D721Med (cell line): ENCODE data around the gene DNAJC2.

ENCODE experiments used
- DNase-seq: peaks from one replicate; pipeline ENCODE4 v3.0.0; 2011; ENCODE audit warnings: low spot score; ENCODE audit not compliant: insufficient read length
- FAIRE-seq: peaks from 2 replicates; lab custom pipeline; 2011; peaks lifted over from hg19 to GRCh38; lab: Jason Lieb, UNC
- TF ChIP-seq, protein P1 (sequence below): IDR thresholded peaks from 2 replicates; pipeline ENCODE4 v1.5.1; 2012; ENCODE audit warnings: mild to moderate bottlenecking, control low read depth; ENCODE audit not compliant: insufficient read depth; ENCODE audit errors: missing control alignments

The DNAJC2 gene

DNA sequence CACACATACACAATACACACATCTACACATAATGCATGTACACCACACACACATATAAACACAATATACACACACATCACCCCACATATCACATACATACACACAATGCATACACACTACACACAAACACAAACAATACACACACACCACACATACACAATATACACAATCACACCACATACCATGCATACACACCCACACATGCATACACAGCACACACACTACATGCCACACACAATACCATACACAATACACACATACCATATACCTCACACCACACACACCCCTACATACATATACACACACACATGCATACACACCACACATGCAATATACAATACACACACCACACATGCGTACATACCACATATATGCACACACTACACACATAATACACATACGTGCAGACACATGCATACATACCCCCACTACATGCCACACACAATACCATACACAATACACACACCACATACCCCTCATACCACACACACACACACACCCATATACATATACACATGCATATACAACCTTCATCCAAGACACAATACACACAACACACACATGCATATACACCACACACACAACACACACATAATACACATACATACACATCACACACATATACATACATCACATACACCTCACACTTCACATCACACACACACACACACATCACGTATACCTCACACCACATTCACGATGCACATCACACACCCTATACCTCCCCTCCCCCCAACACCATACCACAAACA is 36.9 kb upstream of the DNAJC2 start:
- no peak for DNase-seq
- TF ChIP-seq, protein P1, sequence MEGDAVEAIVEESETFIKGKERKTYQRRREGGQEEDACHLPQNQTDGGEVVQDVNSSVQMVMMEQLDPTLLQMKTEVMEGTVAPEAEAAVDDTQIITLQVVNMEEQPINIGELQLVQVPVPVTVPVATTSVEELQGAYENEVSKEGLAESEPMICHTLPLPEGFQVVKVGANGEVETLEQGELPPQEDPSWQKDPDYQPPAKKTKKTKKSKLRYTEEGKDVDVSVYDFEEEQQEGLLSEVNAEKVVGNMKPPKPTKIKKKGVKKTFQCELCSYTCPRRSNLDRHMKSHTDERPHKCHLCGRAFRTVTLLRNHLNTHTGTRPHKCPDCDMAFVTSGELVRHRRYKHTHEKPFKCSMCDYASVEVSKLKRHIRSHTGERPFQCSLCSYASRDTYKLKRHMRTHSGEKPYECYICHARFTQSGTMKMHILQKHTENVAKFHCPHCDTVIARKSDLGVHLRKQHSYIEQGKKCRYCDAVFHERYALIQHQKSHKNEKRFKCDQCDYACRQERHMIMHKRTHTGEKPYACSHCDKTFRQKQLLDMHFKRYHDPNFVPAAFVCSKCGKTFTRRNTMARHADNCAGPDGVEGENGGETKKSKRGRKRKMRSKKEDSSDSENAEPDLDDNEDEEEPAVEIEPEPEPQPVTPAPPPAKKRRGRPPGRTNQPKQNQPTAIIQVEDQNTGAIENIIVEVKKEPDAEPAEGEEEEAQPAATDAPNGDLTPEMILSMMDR: no peak
- peak; percentile 25 for FAIRE-seq

DNA sequence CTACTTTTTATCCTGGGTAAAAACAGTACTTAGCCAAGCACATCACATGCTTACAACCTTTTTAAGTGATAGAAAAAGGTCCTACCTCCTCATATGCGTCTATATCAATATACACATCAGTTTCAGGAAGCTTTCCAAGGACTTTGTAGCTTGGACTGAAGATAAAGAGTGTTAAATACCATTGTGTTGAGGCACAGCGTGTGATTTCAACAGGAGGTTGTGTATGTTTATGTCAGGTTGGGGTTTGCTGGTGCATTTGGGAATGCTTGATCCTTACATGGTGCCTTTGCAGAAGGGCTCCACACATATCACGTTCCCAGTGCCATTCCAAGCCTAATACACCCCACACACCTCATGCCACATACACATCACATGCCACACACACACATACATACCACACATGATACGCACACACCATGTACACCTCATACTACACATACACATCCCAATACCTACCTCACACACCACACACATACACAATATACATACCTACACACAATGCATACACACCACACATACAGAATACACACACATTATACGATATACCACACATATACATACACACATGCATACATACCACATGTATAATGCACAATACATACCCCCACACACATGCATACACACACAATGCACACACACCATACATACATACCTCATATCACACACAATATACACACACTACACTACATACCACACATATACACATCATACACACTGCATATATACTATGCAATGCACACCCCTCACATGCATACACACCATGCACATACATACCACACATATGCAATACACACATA is 36.0 kb upstream of the DNAJC2 start:
- DNase-seq (no peak), FAIRE-seq (no peak)
- TF ChIP-seq, protein P1: no peak

DNA sequence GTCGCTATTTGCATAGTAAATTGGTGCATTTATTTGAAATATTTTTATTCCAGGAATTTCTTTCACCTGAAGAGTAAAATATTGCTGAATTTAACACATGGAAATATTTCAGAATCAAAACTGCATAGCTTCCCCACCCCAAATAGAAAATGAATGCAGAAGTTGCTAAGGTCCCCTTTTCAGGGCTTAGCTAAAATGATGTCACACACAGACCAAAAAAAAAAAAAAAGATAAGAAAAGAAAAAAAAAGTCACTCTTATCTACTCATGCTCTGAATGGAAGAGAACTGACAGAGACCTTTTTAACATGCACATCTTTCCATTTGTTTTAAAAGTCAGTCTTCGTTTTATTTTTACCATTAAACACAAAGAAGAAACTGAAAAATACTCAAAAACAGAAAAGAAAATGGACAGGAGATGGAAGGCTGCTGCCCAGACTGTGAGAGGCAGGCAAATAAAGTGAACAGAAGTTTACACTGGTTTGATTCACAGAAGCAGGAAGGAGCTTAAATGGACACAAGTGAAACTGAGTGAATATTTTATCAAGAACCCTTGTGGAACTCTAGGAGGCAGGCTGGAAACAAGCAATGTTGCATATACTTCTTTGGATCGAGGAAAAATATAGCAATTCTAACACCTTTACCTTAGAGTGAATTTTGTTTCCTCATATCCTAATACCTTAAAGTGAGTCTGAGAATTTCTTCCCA is 34.9 kb upstream of the DNAJC2 start:
- TF ChIP-seq, protein P1: no peak
- FAIRE-seq: no peak
- no peak for DNase-seq

DNA sequence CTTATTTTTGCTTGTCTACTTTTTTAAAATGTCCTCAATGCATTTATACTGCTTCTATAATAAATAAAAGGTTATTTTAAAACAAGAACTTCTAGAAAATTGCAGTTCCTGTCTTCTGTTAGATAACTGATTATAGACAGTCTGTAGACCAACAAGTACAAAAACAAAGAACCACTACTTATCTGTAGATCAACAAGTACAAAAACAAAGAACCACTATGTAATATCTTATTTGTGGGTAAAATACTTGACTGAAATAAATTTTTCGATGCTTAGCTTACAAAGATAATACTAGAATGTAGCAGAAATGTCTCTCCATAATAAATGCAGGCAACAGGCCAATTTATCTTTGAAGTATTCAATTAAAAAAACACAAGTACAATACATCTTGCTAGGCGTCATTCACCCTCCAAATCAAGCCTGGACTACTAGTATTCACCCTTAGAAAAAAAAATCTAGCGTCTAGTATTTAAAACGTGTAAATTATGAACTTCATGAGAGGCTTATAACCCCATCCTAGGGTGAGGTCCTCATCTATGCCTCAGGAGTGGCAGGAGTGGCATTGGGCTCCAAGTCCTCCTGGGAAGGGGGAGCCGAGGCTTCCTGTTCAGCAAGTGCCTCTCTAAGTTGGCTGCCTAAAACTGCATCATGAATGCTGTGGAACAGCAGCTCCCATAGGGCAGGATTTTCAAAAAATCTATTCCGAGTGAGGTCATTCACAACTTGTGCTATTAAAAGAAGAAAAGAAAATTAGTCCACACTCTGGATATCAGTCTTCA is 29.5 kb upstream of the DNAJC2 start:
- TF ChIP-seq, protein P1: no peak
- no peak for DNase-seq
- no peak for FAIRE-seq

DNA sequence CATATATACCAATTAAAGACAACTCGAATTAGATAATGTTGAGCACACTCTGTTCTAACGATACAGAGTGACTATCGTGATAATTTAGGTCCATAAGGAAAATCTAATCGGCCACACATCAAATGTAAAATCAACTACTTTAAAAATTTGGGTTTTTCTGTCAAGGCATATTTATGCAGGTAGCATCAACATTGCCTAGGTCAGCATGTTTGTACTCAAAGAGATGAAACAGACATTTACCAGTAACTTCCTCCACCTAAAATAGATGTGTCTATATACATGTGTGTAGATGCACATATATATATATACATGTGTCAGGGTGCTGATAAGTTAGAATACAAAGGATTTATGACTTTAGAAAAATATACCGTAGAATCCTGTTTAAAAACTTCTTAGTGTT is 24.9 kb upstream of the DNAJC2 start:
- DNase-seq (no peak), FAIRE-seq (no peak)
- TF ChIP-seq, protein P1: no peak

DNA sequence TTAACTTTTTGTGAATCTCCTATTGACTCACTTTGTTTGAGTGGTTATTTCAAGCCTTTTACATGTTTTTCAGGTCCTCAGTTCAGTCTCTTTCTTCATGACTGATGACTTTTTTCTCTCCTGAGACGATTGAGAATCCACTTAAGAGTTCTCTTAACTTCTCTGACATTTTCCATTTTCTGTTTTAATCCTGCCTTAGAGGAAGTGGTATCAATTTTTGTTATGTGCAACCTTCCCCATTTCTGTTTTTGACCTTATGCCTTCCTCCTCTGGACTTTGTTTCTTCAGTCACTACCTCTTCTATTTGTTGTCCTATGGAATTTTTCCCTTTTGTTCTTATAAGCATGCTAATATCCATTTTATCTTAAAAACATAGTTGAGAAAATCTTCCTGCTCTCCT is 5.2 kb upstream of the DNAJC2 start:
- FAIRE-seq (no peak), DNase-seq (no peak)
- TF ChIP-seq, protein P1: no peak
